Vagina (tissue), 2 donors: ENCODE data around the gene ZIC1.

ENCODE experiments used
- POLR2AphosphoS5 ChIP-seq, 2 donors: sonication (generic); formaldehyde crosslinking; IDR thresholded peaks; one replicate each; pipeline ENCODE4 v1.9.0; 2017; ENCODE audit warnings: antibody characterized with exemption in 2 of 2, mild to moderate bottlenecking in 2 of 2, low read depth in 1 of 2; ENCODE audit not compliant: insufficient read depth in 1 of 2
- TF ChIP-seq, protein P1 (sequence below), 3 experiments: fragments of 450-650 bp in 2 of 3; fragments of 200-600 bp in 1 of 3; sonication (generic) in 1 of 3; IDR thresholded peaks; one replicate each; pipeline ENCODE4 v1.5.1; 2017 to 2019; ENCODE audit warnings: antibody characterized with exemption in 3 of 3, mild to moderate bottlenecking in 2 of 3, moderate library complexity in 2 of 3

DNA sequence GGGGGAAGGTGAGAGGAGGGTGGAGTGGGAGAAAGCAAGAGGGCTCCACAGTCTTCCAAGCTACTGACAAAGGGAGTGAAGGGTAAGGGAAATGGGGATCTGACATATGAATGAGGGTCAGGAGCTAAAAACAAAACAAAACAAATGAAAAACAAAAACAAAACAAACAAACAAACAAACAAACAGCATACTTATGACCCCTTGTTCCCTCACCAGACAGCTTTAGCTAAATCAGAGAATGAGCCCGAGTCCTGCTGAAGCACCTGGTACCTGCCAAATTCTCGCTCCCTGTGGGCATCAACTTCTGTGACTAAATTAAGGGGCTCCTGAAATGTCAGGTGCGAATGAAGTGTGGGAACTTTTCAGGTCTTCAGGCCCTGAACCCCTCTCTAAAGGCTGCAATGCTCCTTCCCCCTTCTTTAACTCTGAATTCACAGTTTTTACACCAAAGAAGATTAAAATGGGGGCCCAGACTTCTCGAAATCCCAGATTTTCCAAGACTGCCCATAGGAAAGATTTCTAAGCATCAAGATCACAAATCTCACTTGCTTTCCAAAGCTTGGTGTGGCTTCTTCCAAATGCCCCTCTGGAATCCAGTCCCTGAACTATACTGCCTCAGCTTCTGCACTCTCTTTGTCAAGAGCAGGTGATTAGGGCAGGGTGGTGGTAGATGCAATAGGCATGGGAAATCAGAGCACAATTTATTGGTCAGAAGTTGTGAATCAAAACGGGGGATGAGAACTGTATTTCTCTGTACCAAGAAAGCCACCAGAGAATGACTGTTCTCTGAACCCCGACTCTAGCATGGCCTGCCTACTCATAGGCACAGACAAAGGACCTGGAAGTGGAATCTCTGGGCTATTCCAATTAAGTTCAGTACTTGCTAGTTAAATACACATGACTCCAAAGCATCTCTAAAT, 43.7 kb upstream of the ZIC1 start:
- TF ChIP-seq, protein P1, sequence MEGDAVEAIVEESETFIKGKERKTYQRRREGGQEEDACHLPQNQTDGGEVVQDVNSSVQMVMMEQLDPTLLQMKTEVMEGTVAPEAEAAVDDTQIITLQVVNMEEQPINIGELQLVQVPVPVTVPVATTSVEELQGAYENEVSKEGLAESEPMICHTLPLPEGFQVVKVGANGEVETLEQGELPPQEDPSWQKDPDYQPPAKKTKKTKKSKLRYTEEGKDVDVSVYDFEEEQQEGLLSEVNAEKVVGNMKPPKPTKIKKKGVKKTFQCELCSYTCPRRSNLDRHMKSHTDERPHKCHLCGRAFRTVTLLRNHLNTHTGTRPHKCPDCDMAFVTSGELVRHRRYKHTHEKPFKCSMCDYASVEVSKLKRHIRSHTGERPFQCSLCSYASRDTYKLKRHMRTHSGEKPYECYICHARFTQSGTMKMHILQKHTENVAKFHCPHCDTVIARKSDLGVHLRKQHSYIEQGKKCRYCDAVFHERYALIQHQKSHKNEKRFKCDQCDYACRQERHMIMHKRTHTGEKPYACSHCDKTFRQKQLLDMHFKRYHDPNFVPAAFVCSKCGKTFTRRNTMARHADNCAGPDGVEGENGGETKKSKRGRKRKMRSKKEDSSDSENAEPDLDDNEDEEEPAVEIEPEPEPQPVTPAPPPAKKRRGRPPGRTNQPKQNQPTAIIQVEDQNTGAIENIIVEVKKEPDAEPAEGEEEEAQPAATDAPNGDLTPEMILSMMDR (IDR thresholded peaks at IDR 0.05) = no peak
- TF ChIP-seq POLR2AphosphoS5 (IDR thresholded peaks at IDR 0.05; ENCODE audit: insufficient read depth in 1 of 2, low read depth in 1 of 2) = no peak
